ENCODE data around the gene POLR2C.

The POLR2C gene

GRCh38 chr16:57452021-57452420 lies 10.5 kb upstream of the POLR2C start:
- DNase-seq = no peak

- no peak for DNase-seq
These were observed 491 bp downstream of the POLR2C start for GRCh38 chr16:57462978-57463362.

- no peak for DNase-seq
These were observed 2.0 kb downstream of the POLR2C start for GRCh38 chr16:57464523-57464922.

GRCh38 chr16:57468346-57468745 lies 5.9 kb downstream of the POLR2C start:
- DNase-seq = no peak

DNA sequence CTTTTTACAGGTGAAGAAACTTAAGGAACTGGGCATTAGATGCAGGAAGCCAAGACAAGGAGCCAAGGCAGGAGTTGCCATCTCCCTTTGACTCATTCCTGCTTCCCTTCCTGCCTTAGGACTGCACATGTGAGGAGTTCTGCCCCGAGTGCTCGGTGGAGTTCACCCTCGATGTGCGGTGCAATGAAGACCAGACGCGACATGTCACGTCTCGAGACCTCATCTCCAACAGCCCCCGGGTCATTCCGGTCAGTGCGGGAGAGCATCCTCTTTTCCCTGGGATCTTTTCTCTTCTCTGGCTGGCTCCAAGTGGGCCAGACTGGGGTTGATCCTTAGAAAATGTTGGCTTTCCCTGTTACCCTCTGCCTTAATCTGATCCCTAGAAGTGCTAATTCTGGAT lies 6.6 kb downstream of the POLR2C start:
- DNase-seq = no peak

GRCh38 chr16:57469917-57470470 lies 7.5 kb downstream of the POLR2C start:
- DNase-seq = no peak

DNA sequence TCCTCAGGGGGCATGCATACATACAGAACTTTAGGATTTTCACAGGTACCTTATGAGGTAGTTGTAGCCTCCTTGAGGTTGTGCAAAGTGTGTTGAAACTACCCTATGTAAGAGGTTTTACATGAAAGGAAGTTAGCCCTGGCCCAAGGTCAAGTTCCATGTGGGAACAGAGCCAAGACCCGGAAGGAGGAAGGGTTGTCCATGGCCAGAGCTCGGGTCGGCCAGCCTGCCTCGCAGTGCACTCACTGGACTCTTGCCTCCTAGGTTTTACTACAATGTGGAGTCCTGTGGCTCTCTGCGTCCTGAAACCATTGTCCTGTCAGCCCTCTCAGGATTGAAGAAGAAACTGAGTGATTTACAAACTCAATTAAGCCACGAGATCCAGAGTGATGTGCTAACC lies 8.2 kb downstream of the POLR2C start:
- no peak for DNase-seq

GRCh38 chr16:57471209-57471608 lies 8.7 kb downstream of the POLR2C start:
- no peak for DNase-seq

GRCh38 chr16:57471852-57472664 lies 9.6 kb downstream of the POLR2C start:
- no peak for DNase-seq

DNA sequence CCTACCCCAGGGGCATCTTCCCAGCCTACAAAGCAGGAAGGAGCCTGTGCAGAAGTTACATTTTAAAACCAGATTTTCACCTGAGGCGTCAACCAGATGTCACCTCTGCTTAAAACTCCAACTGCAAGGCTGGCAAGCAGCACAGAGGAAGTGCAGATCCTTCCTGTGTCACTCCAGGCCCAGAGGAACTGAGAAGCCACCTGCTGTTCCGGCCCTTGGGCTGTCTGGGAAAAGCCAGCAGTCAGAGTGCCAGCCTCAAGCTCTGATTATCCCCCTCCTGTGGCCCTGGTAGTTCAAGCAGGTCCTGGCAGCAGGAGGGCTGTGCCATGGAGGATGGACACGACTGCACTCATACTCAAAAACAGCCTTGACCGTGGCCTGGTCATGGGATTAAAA lies 10.2 kb downstream of the POLR2C start:
- no peak for DNase-seq

GRCh38 chr16:57473176-57473840 lies 10.8 kb downstream of the POLR2C start:
- no peak for DNase-seq

GRCh38 chr16:57473906-57474305 lies 11.4 kb downstream of the POLR2C start:
- DNase-seq = no peak

DNA sequence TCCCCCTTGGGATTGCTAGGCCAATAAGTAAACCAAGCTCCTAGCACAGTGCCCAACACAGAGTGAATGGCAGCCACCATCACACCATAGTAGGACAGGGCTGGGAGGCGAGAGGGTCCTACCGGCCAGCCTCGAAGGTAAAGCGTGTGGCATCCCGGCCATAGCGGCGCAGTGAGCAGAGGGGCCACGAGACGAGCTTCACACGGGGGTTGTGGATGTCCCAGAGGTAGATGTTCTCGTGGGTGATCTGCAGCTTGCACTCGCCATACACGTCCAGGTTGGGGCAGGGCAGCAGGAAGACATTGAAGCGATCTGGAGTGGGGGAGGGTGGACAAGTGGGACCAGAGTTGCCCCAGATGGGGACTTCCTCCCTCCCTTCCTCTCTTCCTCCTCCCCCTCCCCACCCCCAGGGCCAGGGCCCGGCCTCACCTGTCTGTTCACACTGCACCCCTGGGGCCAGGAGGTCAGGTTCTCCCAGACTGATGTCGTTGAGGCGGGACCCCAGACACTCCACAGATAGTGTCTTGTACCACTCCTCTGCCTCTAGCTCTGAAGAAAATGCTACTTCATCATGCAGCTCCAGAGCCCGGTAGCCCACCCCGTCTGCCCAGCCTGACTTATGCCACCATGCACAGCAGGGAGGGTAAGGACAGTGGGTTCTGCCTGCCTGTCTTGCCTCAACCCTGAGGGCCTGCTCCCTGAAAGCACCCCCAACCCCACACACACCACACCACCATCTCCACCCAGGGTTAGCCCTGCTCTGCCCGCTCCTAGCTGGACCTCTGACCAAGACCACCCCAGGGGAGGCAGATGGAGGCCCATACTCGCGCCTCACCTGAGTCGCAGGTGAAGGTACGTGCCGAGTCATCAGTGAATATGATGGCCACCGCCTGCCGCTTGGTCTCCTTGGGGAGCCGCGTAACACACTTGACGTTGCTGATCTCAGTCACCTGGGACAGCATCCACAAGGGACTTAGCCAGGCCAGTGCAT lies 12.5 kb downstream of the POLR2C start:
- no peak for DNase-seq

DNA sequence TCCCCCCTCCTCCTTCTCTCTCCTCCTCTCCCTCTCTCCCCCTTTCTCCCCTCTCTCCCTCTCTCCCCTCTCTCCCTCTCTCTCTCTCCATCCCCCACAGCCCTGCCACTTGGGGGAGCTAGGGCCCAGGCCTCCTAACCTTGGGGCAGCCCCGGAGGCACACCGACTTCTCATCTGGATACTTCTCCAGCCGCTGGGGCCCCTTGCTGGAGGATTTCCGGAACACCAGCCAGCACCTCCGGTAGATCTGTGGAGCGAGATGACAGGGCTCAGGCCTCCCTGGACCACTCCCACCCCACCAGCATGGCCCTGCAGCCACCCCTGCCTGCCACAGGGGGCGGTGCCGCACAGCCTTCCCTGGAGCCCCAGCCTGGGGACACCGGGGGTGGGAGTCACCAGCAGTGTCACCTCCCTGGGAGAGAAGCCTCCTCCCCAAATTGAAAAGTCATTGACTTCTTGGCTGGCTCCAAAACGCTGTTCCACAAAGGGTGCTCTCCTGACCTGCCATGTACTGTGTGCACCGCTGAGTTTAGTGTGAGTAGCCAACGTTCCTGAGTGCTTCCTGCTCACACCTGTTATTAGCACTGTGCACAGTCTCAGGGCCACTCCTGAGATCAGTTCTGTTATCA lies 13.3 kb downstream of the POLR2C start:
- no peak for DNase-seq

DNA sequence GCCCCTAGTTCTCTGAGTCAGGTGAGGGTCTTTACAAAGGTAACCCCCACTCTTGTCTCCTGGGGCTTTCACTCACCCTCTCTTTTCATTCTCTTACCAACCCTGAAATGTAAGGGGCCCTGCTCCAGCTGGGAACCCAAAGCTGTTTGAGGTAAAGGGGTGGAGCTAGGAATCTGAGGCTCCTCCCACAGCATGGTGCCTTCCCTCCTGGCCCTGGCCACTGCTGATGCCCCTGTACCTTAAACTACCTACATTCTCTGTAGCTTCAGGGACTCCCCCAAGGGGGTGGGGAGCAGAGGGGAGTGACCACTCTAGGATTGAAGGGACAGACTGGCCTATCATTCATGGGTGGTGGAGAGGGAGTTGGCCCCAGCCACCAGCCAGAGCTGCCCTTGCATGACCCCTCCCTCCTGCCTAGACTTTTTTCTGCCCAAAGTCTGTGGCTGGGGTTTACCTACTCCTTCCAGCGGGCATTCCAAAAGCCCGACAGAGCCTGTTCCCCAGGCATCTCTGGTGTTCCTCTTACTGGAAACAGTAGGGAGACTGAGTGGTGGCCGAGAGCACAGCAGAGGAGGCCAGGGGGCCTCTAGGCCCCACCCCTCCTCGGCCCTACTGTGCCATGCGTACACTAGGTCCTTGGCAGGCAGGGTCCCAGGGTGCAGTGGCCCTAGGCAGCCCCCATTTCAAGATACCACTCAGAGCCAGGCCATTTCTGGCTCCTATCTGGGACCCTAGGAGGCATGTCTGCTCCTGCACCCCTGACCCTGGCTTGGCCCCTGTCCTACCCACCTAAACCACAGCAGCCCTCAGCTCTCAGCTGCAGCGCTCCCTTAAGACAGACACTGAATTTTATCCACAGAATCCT lies 14.3 kb downstream of the POLR2C start:
- no peak for DNase-seq

DNA sequence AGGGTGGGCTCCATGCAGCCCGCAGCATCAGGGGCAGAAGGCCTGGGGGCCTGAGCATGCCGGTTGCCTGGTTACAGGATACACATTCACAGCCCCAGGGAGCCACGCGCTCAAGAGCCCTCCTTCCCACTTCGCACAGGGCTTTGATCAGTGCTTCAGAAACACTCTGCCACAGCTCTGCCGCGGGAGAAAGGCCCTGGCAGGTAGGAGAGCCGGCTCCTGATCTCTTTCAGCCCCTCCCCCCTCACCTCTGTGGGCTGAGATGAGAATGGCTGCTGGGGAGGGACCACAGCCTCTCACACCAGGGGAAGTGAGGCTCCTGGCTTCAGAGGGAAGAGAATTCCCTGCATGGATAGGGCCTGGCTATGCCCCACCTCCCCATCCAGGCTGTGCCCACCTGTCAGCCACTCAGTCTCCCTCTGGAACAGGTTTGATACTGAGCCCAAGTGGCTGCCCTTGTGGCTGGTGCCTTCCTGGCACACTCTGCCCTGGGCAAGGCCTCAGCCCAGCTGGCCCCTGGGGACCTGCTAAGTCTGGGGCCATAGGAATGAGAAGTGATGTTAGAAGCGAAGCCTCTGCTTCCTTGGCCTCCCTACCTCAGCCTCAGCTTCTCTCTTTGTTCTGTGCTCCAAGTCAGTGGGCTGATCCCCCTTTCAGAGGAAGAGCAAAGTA lies 15.2 kb downstream of the POLR2C start:
- DNase-seq = no peak

GRCh38 chr16:57478396-57479204 lies 16.1 kb downstream of the POLR2C start:
- no peak for DNase-seq

GRCh38 chr16:57479205-57479975 lies 16.9 kb downstream of the POLR2C start:
- DNase-seq = no peak
